GM19467 (cell line): ENCODE data around the gene RERE.

Experiments
- ATAC-seq: cut with Tn5 transposase; IDR thresholded peaks from one replicate; pipeline ENCODE4 v1.9.1; 2021; ENCODE audit warnings: mild to moderate bottlenecking, moderate library complexity; ENCODE audit not compliant: unreplicated experiment

RERE gene

DNA sequence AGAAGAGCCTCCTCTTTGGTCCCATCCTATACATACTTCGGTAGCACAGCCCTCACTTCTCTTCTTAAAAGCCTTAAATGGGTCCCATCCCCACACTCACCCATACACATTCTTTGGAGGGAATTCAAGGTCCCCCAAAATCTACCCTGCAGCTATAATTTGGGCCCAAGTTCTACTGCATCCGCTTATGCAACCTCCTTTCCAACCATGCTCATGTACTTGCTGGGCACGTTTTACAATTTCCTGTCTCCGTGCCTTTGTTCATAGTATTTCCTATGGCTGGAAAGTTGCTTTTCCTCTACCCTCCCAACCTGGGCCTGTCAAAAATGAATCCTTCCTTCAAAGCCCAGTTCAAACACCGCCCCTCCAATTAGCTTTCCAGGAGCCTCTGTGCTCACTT, 399.8 kb downstream of the RERE start:
- no peak for ATAC-seq

DNA sequence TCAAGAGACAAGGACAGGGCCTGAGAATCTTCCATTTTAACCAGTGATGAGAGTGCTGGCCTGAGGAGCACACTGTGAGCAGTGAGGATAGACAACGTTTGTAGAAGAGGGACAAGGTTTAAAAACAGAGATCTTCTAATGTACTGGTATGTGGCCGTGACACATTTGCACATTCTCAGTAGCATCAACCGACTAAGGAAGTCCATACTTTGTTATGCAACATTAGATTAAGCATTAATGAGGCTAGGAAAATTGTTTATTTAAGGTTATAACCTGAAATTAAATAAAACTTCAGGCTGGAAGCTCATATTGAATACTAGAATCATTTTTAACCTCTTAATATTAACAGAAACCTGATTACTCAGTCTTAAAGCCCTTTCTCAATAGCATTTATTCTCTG, 400.6 kb downstream of the RERE start:
- ATAC-seq = no peak

DNA sequence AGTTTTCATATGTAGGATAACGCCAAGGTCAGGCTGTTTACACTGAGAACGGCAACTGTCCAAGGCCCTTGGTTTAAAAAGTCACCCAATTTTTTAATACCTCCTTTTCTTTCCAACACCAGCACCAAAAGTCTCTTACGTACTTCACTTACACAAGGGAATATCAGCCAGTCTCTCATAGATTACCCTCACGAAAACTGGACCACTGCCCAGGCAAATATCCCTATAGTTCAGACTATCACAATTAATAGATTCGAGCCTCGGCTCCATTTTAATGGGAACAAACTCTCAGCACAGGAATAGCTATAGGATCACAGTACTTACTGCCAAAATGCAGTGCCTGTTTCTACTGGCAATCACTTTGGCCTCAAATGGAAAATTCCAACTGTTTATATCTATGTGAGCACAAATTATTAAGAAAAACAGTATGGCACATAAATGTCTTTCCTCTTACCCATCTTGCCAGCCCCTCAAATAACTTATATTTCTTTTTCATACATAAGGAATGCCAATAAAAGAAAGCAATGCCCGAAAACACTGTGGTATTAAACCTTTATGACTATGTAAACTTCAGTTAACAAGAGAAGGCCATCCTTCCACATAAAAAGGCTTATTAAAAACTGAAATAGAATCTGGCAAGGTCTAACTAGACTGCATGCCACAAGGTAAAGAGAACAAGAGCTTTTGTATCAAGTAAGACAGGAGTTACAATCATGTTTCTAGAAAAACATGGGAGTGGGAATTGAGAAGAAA, 401.7 kb downstream of the RERE start:
- ATAC-seq = no peak

DNA sequence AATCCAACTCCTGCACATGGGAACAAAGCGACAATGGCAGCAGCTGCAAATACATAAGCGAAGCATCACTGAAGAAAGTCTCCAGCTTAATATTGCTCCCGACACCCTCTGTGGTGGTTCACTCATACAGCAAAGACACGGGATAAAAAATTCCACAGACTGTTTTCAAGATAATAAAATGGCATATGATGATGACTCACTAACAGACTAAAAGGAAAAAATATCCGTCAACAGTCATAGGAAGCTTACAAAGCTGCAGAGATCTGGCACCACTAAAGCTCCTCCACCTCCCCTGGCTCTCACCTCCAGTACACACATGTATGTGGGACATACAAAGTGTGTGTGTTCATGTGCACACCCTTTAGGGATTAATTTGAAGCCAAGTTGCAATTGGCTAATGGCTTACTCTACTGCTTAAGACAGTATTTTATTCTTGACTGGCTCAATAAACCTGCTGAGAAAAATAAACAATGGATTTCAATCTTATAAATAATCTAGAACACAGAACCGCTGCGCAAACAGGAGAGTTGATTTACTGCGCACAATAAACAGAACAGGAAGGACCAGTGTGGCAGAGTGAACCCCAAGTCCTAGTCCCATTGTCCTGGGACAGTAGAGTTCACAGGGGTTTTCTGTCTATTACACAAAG, 405.1 kb downstream of the RERE start:
- no peak for ATAC-seq

DNA sequence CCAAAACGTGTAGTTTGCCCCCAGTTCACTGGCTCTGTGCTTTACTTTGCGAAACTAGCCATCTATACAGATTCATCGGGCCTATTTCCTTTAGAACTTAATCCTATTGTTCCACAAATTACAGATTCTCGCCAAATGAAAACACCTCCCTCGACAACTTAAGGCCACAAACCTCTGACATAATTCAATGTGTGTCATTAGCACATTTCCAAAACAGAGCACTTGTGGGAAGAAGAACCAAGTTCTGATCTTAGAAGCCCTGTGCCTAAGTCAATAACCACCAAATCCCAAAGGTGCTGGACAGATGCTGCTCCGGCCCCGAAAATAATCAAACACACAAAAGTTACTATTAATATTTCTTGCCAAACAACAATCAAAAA, 405.6 kb downstream of the RERE start:
- no peak for ATAC-seq

GRCh38 chr1:8410791-8411190, 406.6 kb downstream of the RERE start:
- ATAC-seq = no peak

GRCh38 chr1:8409606-8410005, 407.8 kb downstream of the RERE start:
- ATAC-seq = no peak

GRCh38 chr1:8409106-8409505, 408.3 kb downstream of the RERE start:
- no peak for ATAC-seq

- ATAC-seq = no peak
Measured at GRCh38 chr1:8408151-8408839, 409.1 kb downstream of the RERE start.

DNA sequence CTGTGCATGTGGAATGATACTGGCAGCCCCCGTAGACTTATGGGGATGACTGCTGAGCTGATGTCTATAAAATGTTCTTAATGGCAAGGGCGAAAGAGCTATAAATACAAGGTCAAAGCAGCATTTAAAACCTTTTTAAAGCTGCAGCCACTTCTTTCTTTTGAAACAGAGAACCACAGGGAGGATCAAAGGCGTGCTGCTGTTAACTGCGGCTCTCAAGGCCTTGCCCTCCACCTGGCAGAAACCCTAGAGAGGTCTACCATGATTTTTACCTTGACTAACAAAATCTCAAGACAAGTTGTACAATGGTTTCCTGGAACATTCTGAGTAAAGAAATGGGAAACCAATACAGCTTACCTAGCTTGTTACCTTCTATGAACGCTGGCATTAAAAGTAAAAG, 409.8 kb downstream of the RERE start:
- ATAC-seq = no peak

- ATAC-seq = no peak
Measured at GRCh38 chr1:8406960-8407359, 410.5 kb downstream of the RERE start.

- no peak for ATAC-seq
Measured at GRCh38 chr1:8406011-8406410, 411.4 kb downstream of the RERE start.

DNA sequence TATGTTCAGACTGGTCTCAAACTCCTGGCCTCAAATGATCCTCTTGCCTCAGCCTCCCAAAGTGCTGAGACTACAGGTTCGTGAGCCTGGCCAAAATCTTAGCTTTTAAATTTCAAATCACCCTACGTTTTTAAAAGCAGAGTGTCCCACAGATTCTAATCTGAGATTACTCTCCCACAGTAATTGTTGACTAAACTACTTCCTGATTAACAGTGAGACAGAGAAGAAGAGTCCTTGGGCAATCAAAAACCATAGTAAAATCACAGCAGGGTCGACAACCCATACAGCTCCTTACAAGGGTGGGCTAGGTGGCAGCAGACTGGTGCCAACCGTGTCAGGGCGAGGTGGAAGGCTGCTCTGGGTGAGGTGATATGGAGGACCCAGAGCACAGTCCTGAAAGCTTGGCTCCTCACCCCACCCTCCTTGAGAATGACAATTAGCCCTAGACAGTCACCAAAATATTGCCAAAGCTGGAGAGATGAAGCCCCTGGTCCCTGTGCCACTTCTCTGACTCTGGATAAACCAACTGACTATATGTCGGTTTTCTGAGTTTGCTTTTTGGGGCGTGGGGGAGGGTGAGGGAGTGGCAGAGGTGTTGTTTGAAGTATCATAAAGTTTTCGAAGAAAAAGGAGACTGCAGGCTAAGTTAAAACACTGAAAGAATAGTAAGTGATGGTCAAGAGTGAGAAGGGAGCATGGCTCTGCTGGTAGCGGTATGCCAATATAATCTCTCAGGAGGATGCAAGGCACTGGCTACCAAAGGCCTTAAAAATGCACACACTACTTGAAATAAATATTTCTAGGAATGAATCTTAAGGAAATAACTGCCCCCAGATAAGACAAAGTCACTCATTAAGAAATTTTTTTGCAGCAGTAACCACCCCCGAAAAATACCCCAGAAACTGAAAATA, 412.7 kb downstream of the RERE start:
- ATAC-seq = no peak

GRCh38 chr1:8402109-8402710, 415.2 kb downstream of the RERE start:
- no peak for ATAC-seq

GRCh38 chr1:8398677-8399076, 418.8 kb downstream of the RERE start:
- no peak for ATAC-seq

GRCh38 chr1:8398086-8398485, 419.4 kb downstream of the RERE start:
- ATAC-seq = no peak

- no peak for ATAC-seq
Measured at GRCh38 chr1:8397511-8397910, 419.9 kb downstream of the RERE start.

GRCh38 chr1:8396786-8397406, 420.5 kb downstream of the RERE start:
- no peak for ATAC-seq

GRCh38 chr1:8396083-8396785, 421.2 kb downstream of the RERE start:
- no peak for ATAC-seq

- ATAC-seq = no peak
Measured at GRCh38 chr1:8395433-8395866, 422.0 kb downstream of the RERE start.
